Mesenteric fat pad (tissue), 1 donor: Measurements from ENCODE around the gene WDR46. TPM values are rescaled to one million over a fixed set of nuclear protein-coding genes. Genes with fewer than 3 reads are reported as not detected.

ENCODE experiments used
- microRNA-seq: library from miRNA; unstranded; fragments of <30 nt; microRNA quantifications from one replicate; pipeline ENCODE4 v1.2.0, GENCODE V29; 2020; ENCODE audit warnings: borderline number of aligned reads
- total RNA-seq: library from RNA; stranded (reverse); fragmentation: NEBNext Ultra II Directional; extraction: Animal tissue kit (Norgen Biotek cat#: 25700); gene quantifications from one replicate; pipeline ENCODE4 v1.2.1, GENCODE V29; 2021
- donor health status: DM: yes; HTN: yes; CAD: no.

The WDR46 gene
- total RNA-seq, 1 donor from 2014 or later = 48.9 TPM

Small RNA genes lying within 50 kb of the gene (microRNA-seq; reads per million reads assigned to microRNA genes)
- gene MIR6834 (not detected), gene MIR6873 (not detected)

Other genes starting within 250 kb of the WDR46 start
- 82.5 TPM for gene HLA-DPA1, start 215.6 kb downstream of the WDR46 start, total RNA-seq
- 52.5 TPM for gene HLA-DPB1, start 213.2 kb downstream of the WDR46 start, total RNA-seq
- gene COL11A2, start 96.8 kb downstream of the WDR46 start, total RNA-seq = 0.67 TPM
- gene RXRB, start 88.6 kb downstream of the WDR46 start, total RNA-seq = 35.8 TPM
- 109 TPM for gene SLC39A7, start 88.4 kb downstream of the WDR46 start, total RNA-seq
- gene HSD17B8, start 84.6 kb downstream of the WDR46 start, total RNA-seq = 5.3 TPM
- gene RING1, start 80.7 kb downstream of the WDR46 start, total RNA-seq = 32.6 TPM
- 39.8 TPM for gene VPS52, start 17.4 kb downstream of the WDR46 start, total RNA-seq
- 1,776 TPM for gene RPS18, start 17.2 kb downstream of the WDR46 start, total RNA-seq
- gene B3GALT4, start 12.1 kb downstream of the WDR46 start, total RNA-seq = 10.7 TPM
- 34.8 TPM for gene PFDN6, start 362 bp upstream of the WDR46 start, total RNA-seq
- 56.2 TPM for gene RGL2, start 9.7 kb upstream of the WDR46 start, total RNA-seq
- 77.9 TPM for gene TAPBP, start 24.8 kb upstream of the WDR46 start, total RNA-seq
- 12.1 TPM for gene ZBTB22, start 28.5 kb upstream of the WDR46 start, total RNA-seq
- gene DAXX, start 33.7 kb upstream of the WDR46 start, total RNA-seq = 41.7 TPM
- 0.19 TPM for gene KIFC1, start 102.6 kb upstream of the WDR46 start, total RNA-seq
- gene PHF1, start 121.8 kb upstream of the WDR46 start, total RNA-seq = 42.5 TPM
- gene CUTA, start 128.9 kb upstream of the WDR46 start, total RNA-seq = 103 TPM
- 14.1 TPM for gene SYNGAP1, start 130.8 kb upstream of the WDR46 start, total RNA-seq
- 4.6 TPM for gene ZBTB9, start 165.3 kb upstream of the WDR46 start, total RNA-seq